ENCODE measurements around the gene TMEM45A.
"Not testable (repeated sequence)": the region's sequence is repeated elsewhere in the genome, so short reads cannot be mapped to it uniquely, and the experiment has no call there.

Gene TMEM45A

GRCh38 chr3:100536093-100536492 lies 43.7 kb downstream of the TMEM45A start:
- Mint-ChIP-seq H3K27ac (no peak overlapping the region), H3K27me3 (peaks cover 3% of the 10 kb centered on the region), H3K4me1 (ENCODE audit: low read depth) (no peaks in the 10 kb centered on the region), H3K4me3 (no peak overlapping the region), H3K9me3 (peaks cover 2% of the 10 kb centered on the region), H3K36me3 (ENCODE audit: low read depth) (no peaks in the 10 kb centered on the region)

- peaks cover 4% of the 10 kb centered on the region for H3K9me3 Mint-ChIP-seq
- H3K36me3 Mint-ChIP-seq (ENCODE audit: low read depth): no peaks in the 10 kb centered on the region
- peaks cover 3% of the 10 kb centered on the region for H3K27me3 Mint-ChIP-seq
- no peaks in the 10 kb centered on the region for H3K4me1 Mint-ChIP-seq (ENCODE audit: low read depth)
- no peak overlapping the region for H3K4me3 Mint-ChIP-seq
- no peak overlapping the region for H3K27ac Mint-ChIP-seq
Observed at GRCh38 chr3:100537646-100538338, 45.4 kb downstream of the TMEM45A start.

- Mint-ChIP-seq H3K4me1 (ENCODE audit: low read depth) (no peaks in the 10 kb centered on the region), H3K27ac (no peak overlapping the region), H3K36me3 (ENCODE audit: low read depth) (no peaks in the 10 kb centered on the region), H3K9me3 (peaks cover 4% of the 10 kb centered on the region), H3K4me3 (no peak overlapping the region), H3K27me3 (peaks cover 3% of the 10 kb centered on the region)
Observed at GRCh38 chr3:100538339-100538706, 45.9 kb downstream of the TMEM45A start.

DNA sequence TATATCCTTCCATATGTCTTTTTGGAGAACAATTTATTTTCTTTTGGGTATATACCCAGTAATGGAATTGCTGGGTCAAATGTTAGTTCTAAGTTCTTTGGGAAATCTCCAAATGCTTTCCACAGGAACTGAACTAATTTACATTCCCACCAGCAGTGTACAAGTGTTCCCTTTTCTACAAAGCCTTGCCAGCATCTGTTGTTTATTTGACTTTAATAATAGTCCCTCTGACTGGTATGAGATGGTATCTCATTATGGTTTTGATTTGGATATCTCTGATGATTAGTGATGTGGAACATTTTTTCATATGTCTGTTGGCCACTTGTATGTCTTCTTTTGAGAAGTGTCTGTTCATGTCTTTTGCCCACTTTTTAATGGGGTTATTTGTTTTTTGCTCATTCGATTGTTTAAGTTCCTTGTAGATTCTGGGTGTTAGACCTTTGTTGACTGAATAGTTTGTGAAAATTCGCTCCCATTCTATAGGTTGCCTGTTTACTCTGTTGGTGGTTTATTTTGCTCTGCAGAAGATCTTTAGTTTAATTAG lies 48.4 kb downstream of the TMEM45A start:
- Mint-ChIP-seq H3K36me3 (ENCODE audit: low read depth) (no peaks in the 10 kb centered on the region), H3K4me3 (no peak overlapping the region), H3K27ac (no peak overlapping the region), H3K27me3 (peaks cover 19% of the 10 kb centered on the region), H3K4me1 (ENCODE audit: low read depth) (no peaks in the 10 kb centered on the region), H3K9me3 (peaks cover 4% of the 10 kb centered on the region)

DNA sequence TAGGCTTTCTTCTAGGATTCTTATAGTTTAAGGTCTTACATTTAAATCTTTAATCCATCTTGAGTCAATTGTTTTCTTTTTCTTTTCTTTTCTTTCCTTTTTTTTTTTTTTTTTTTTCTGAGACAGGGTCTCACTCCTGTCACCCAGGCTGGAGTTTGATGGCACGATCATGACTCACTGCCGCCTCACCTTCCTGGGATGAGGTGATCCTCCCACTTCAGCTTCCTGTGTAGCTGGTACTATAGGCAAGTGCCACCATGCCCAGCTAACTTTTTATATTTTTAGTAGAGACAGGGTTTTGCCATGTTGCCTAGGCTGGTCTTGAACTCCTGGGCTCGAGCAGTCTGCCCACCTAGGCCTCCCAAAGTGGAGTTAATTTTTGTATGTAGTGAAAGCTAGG lies 49.0 kb downstream of the TMEM45A start:
- peaks cover 24% of the 10 kb centered on the region for H3K27me3 Mint-ChIP-seq
- H3K36me3 Mint-ChIP-seq (ENCODE audit: low read depth); H3K4me3 Mint-ChIP-seq; H3K27ac Mint-ChIP-seq; H3K9me3 Mint-ChIP-seq; H3K4me1 Mint-ChIP-seq (ENCODE audit: low read depth): not testable (repeated sequence)

DNA sequence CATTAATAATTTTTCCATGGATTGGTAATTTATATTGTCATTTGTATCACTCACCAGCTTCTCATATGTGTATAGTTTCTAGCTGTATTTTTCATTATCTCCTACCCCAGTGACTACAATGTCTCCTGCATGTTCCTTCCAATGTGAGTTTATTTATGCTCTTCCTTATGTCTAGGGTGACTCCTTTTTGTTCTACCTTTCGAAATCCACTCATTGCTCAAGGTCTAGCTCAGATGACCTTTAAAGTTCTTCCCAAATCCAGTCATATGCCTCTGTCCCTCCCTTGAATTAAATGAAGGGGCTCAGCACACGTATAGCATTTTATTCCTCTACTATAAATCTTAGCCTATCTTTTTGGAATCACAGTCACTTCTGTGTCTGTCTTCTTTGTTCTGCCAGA lies 53.0 kb downstream of the TMEM45A start:
- H3K4me1 Mint-ChIP-seq (ENCODE audit: low read depth): no peaks in the 10 kb centered on the region
- H3K27me3 Mint-ChIP-seq: peaks cover 24% of the 10 kb centered on the region
- H3K36me3 Mint-ChIP-seq (ENCODE audit: low read depth): no peaks in the 10 kb centered on the region
- peaks cover 4% of the 10 kb centered on the region for H3K9me3 Mint-ChIP-seq
- no peak overlapping the region for H3K4me3 Mint-ChIP-seq
- no peak overlapping the region for H3K27ac Mint-ChIP-seq

GRCh38 chr3:100546020-100546744 lies 53.8 kb downstream of the TMEM45A start:
- no peaks in the 10 kb centered on the region for H3K4me1 Mint-ChIP-seq (ENCODE audit: low read depth)
- no peak overlapping the region for H3K4me3 Mint-ChIP-seq
- peaks cover 21% of the 10 kb centered on the region for H3K27me3 Mint-ChIP-seq
- peaks cover under 1% of the 10 kb centered on the region for H3K9me3 Mint-ChIP-seq
- H3K27ac Mint-ChIP-seq: no peak overlapping the region
- no peaks in the 10 kb centered on the region for H3K36me3 Mint-ChIP-seq (ENCODE audit: low read depth)

GRCh38 chr3:100548053-100548452 lies 55.6 kb downstream of the TMEM45A start:
- Mint-ChIP-seq H3K9me3 (no peaks in the 10 kb centered on the region), H3K27me3 (peaks cover 27% of the 10 kb centered on the region), H3K4me3 (no peak overlapping the region), H3K27ac (no peak overlapping the region), H3K36me3 (ENCODE audit: low read depth) (no peaks in the 10 kb centered on the region), H3K4me1 (ENCODE audit: low read depth) (no peaks in the 10 kb centered on the region)

DNA sequence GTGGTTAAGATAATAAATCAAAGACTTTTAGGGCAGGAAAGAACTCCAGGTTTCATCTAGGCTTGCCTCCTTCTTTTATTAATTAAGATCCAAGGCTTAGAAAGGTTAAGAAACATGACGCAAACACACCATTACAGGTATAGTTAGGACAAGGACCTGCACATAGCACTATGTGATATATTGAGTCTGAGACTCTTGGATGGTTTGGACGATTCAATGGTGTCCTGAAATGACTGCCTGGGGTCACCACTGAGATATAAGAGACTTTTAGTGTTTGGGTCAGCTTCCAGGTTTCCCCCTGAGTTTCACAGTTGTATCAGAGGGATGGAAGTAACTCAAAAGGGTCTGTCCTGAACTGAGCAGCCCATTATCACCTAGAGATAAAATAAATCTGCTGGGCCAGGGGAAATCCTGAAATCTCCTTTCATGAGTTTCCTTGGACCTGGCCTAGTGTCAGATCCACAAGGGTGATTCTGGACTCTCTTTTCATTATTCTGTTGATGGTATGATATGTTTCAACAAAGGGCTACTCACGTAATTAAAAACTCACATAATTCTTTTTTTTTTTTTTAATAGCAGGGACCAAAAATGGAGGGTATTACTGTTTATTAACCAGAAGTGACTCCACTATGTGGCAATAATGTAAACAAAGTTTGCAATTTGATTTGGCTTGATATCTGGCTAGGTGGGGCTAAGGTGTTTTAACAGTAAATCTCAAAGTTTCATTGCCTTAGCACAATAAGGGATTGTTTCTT lies 61.4 kb downstream of the TMEM45A start:
- H3K4me1 Mint-ChIP-seq (ENCODE audit: low read depth): no peaks in the 10 kb centered on the region
- no peaks in the 10 kb centered on the region for H3K36me3 Mint-ChIP-seq (ENCODE audit: low read depth)
- no peaks in the 10 kb centered on the region for H3K9me3 Mint-ChIP-seq
- peaks cover 8% of the 10 kb centered on the region for H3K27me3 Mint-ChIP-seq
- no peak overlapping the region for H3K4me3 Mint-ChIP-seq
- H3K27ac Mint-ChIP-seq: no peak overlapping the region

DNA sequence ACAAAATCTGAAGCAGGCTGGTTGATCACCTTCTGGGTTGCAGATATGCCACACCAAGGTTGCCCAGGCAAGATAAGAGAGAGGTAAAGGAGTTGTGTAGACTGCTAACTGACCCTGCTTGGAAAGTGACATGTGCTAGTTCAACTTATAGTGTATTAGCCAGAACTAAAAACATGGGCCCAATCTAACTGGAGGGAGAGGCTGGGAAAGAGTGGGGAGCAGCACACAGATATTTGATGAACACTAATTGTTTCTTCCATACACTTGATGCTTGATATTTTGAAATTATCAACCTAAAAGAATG lies 61.9 kb downstream of the TMEM45A start:
- Mint-ChIP-seq H3K27me3 (peaks cover 13% of the 10 kb centered on the region), H3K36me3 (ENCODE audit: low read depth) (no peaks in the 10 kb centered on the region), H3K9me3 (no peaks in the 10 kb centered on the region), H3K4me3 (no peak overlapping the region), H3K27ac (no peak overlapping the region), H3K4me1 (ENCODE audit: low read depth) (no peaks in the 10 kb centered on the region)

GRCh38 chr3:100556673-100557310 lies 64.4 kb downstream of the TMEM45A start:
- Mint-ChIP-seq H3K27ac (no peak overlapping the region), H3K27me3 (peaks cover 14% of the 10 kb centered on the region), H3K4me1 (ENCODE audit: low read depth) (peaks cover 7% of the 10 kb centered on the region), H3K4me3 (no peak overlapping the region), H3K9me3 (no peaks in the 10 kb centered on the region), H3K36me3 (ENCODE audit: low read depth) (no peaks in the 10 kb centered on the region)

DNA sequence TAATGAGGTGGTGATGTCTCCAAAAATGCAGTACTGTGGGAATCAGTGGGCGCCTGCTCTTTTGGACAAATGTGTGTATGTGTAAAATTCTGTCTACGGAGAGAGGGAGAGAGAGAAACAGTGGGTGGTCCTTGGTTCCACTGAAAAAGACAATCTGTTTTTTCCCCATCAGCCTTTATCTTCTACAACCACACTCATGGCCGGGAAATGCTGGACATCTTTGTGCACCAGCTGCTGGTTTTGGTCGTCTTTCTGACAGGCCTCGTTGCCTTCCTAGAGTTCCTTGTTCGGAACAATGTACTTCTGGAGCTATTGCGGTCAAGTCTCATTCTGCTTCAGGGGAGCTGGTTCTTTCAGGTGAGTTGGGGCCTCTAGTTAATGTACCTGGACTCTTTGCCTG lies 65.8 kb downstream of the TMEM45A start:
- Mint-ChIP-seq H3K9me3 (no peaks in the 10 kb centered on the region), H3K4me3 (no peak overlapping the region), H3K27me3 (peaks cover 9% of the 10 kb centered on the region), H3K36me3 (ENCODE audit: low read depth) (no peaks in the 10 kb centered on the region), H3K4me1 (ENCODE audit: low read depth) (peaks cover 7% of the 10 kb centered on the region), H3K27ac (no peak overlapping the region)

DNA sequence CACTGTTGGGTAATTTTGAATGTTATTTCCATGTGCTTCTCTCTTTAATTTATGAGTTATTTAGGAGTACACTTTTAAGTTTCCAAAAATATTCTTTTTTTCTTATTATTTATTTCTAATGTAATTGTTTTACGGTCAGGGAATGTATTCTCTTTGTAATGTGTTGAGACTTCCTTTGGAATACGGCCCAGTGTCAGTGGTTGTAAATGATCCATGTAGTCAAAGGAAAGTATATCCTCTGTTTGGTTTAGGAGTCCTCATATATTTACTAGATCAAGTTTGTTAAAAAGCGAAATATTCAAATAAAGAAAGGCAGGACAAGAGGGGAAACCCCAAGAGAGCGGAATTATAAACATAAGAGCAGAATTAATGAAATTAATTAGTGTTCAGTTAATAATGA lies 68.0 kb downstream of the TMEM45A start:
- Mint-ChIP-seq H3K36me3 (ENCODE audit: low read depth) (no peaks in the 10 kb centered on the region), H3K27ac (no peak overlapping the region), H3K9me3 (no peaks in the 10 kb centered on the region), H3K4me1 (ENCODE audit: low read depth) (peaks cover 7% of the 10 kb centered on the region), H3K27me3 (peaks cover 9% of the 10 kb centered on the region), H3K4me3 (no peak overlapping the region)

GRCh38 chr3:100561459-100562158 lies 69.2 kb downstream of the TMEM45A start:
- H3K27ac Mint-ChIP-seq: no peak overlapping the region
- peaks cover 9% of the 10 kb centered on the region for H3K27me3 Mint-ChIP-seq
- H3K36me3 Mint-ChIP-seq (ENCODE audit: low read depth): no peaks in the 10 kb centered on the region
- H3K4me3 Mint-ChIP-seq: no peak overlapping the region
- peaks cover 7% of the 10 kb centered on the region for H3K4me1 Mint-ChIP-seq (ENCODE audit: low read depth)
- no peaks in the 10 kb centered on the region for H3K9me3 Mint-ChIP-seq
